Stomach (tissue), 9 donors: ENCODE data around the gene SMAD2. TPM values are rescaled to one million over a fixed set of nuclear protein-coding genes. Genes with fewer than 3 reads are reported as not detected.

ENCODE experiments used
- DNase-seq, 2 donors: peaks; one replicate each; pipeline versions ENCODE4 v3.0.0 to v3.0.0-alpha.2; 2013 to 2019
- H3K27ac ChIP-seq, 5 donors: fragments of 200-600 bp in 4 of 5; sonication (generic) in 4 of 5; one replicate each; pipeline ENCODE4 v1.5.1; 2013 to 2019; ENCODE audit warnings: mild to moderate bottlenecking in 1 of 5, moderate library complexity in 1 of 5
- H3K27me3 ChIP-seq, 3 donors: fragments of 200-600 bp; sonication (generic); one replicate each; pipeline ENCODE4 v1.5.1; 2017 to 2019; ENCODE audit warnings: mixed run types in 1 of 3
- H3K36me3 ChIP-seq, 4 donors: fragments of 200-600 bp; sonication (generic); 1 replicate in 3 of 4; 2 replicates in 1 of 4; pipeline ENCODE4 v1.5.1; 2016 to 2019
- H3K4me1 ChIP-seq, 4 donors: fragments of 200-600 bp; sonication (generic); one replicate each; pipeline ENCODE4 v1.5.1; 2016 to 2019
- H3K4me3 ChIP-seq, 4 donors: fragments of 200-600 bp; sonication (generic) in 3 of 4; one replicate each; pipeline ENCODE4 v1.5.1; 2016 to 2019; ENCODE audit warnings: mild to moderate bottlenecking in 1 of 4
- H3K9me3 ChIP-seq, 4 donors: fragments of 200-600 bp; sonication (generic); one replicate each; pipeline ENCODE4 v1.5.1; 2016 to 2019
- CTCF ChIP-seq, 7 experiments: fragments of 450-650 bp in 4 of 7; fragments of 200-600 bp in 3 of 7; sonication (generic) in 3 of 7; IDR thresholded peaks; one replicate each; pipeline ENCODE4 v1.5.1; 2016 to 2019; ENCODE audit warnings: antibody characterized with exemption in 7 of 7, control low read depth in 2 of 7, mild to moderate bottlenecking in 1 of 7
- EP300 ChIP-seq: sonication (generic); formaldehyde crosslinking; IDR thresholded peaks from one replicate; pipeline ENCODE4 v1.6.1; 2017; ENCODE audit warnings: antibody characterized with exemption
- POLR2A ChIP-seq, 4 donors: fragments of 450-650 bp; IDR thresholded peaks; one replicate each; pipeline ENCODE4 v1.6.1; 2016; ENCODE audit warnings: antibody characterized with exemption in 4 of 4, control low read depth in 2 of 4, mild to moderate bottlenecking in 1 of 4, moderate library complexity in 1 of 4
- POLR2AphosphoS5 ChIP-seq, 3 donors: sonication (generic); formaldehyde crosslinking; IDR thresholded peaks; one replicate each; pipeline ENCODE4 v1.6.1; 2016; ENCODE audit warnings: antibody characterized with exemption in 3 of 3
- WGBS, 5 donors: extraction: QIAGEN DNeasy Blood & Tissue Kit in 3 of 5; methylation state at CpG; one replicate each; pipeline versions ENCODE4 v1.1.5 to v1.1.7; 2013 to 2018; 5-methylcytosine and 5-hydroxymethylcytosine counted together
- intact Hi-C: fragments of 100-400 bp; cut with DNase I; formaldehyde crosslinking; loops from one replicate; pipeline ENCODE4 v1.15.1; 2023; ENCODE audit warnings: low total_unique reads
- polyA plus RNA-seq, 3 donors: library from polyadenylated mRNA; stranded (reverse); fragments of 200-250 nt; gene quantifications; one replicate each; pipeline ENCODE4 v1.2.3, GENCODE V29; 2013
- total RNA-seq, 5 donors: library from RNA; depleted of rRNA; stranded (reverse); fragments of >200 nt; gene quantifications; one replicate each; pipeline versions ENCODE4 v1.1.0 to v1.2.3, GENCODE V29; 2014 to 2016
- donor health status: healthy with polysubstance abuse.
- donor health status: Bipolar disorder and iron deficiency.
- donor health status: healthy.

Gene SMAD2
- total and polyA plus RNA-seq, 8 donors = 18.9 to 233 (median 46.3) TPM

- Histone ChIP-seq H3K9me3 (peaks cover 3 to 32% (median 27%) of the 10 kb centered on the region in 4 donors), H3K27ac (no peak overlapping the region), H3K4me3 (no peak overlapping the region), H3K36me3 (no peaks in the 10 kb centered on the region), H3K27me3 (no peaks in the 10 kb centered on the region), H3K4me1 (no peaks in the 10 kb centered on the region)
- TF ChIP-seq EP300 (no peak), CTCF (IDR thresholded peaks at IDR 0.05) (no peak), POLR2AphosphoS5 (IDR thresholded peaks at IDR 0.05) (no peak), POLR2A (IDR thresholded peaks at IDR 0.05) (no peak)
- intact Hi-C loops = no loop called here
- no peak for DNase-seq
- 72 to 87% (median 80%) methylated on average over 3 of the region's 3 CpGs for WGBS, 5 donors
Measured at GRCh38 chr18:47781561-47781960, 148.9 kb downstream of the SMAD2 start.

- no peak for DNase-seq
- Histone ChIP-seq H3K27me3 (no peaks in the 10 kb centered on the region), H3K36me3 (no peaks in the 10 kb centered on the region), H3K4me1 (no peaks in the 10 kb centered on the region), H3K4me3 (no peak overlapping the region), H3K27ac (no peak overlapping the region), H3K9me3 (peaks cover 3 to 24% (median 22%) of the 10 kb centered on the region in 4 donors)
- WGBS, 5 donors = 76 to 88% (median 83%) methylated on average over 11 of the region's 11 CpGs
- intact Hi-C loops = no loop called here
- TF ChIP-seq POLR2A (IDR thresholded peaks at IDR 0.05) = no peak
- TF ChIP-seq EP300 = no peak
- TF ChIP-seq CTCF (IDR thresholded peaks at IDR 0.05) = no peak
- no peak for TF ChIP-seq POLR2AphosphoS5 (IDR thresholded peaks at IDR 0.05)
Measured at GRCh38 chr18:47780011-47780725, 150.3 kb downstream of the SMAD2 start.

GRCh38 chr18:47779381-47779780 is 151.1 kb downstream of the SMAD2 start:
- intact Hi-C loops = loop anchor here (10.0 kb wide), 1 partner anchor 55 kb away; no protein-coding TSS in a partner anchor
- WGBS, 5 donors = 72 to 86% (median 74%) methylated on average over 3 of the region's 3 CpGs
- Histone ChIP-seq H3K9me3 (peaks cover 3 to 16% (median 14%) of the 10 kb centered on the region in 4 donors), H3K36me3 (no peaks in the 10 kb centered on the region), H3K27ac (no peak overlapping the region), H3K27me3 (no peaks in the 10 kb centered on the region), H3K4me1 (no peaks in the 10 kb centered on the region), H3K4me3 (no peak overlapping the region)
- no peak for DNase-seq
- no peak for TF ChIP-seq POLR2A (IDR thresholded peaks at IDR 0.05)
- no peak for TF ChIP-seq EP300
- no peak for TF ChIP-seq CTCF (IDR thresholded peaks at IDR 0.05)
- no peak for TF ChIP-seq POLR2AphosphoS5 (IDR thresholded peaks at IDR 0.05)

- DNase-seq = no peak
- Histone ChIP-seq H3K4me3 (no peak overlapping the region), H3K27me3 (no peaks in the 10 kb centered on the region), H3K4me1 (no peaks in the 10 kb centered on the region), H3K36me3 (no peaks in the 10 kb centered on the region), H3K27ac (no peak overlapping the region), H3K9me3 (no peaks in the 10 kb centered on the region)
- TF ChIP-seq POLR2A (IDR thresholded peaks at IDR 0.05) = no peak
- no peak for TF ChIP-seq POLR2AphosphoS5 (IDR thresholded peaks at IDR 0.05)
- TF ChIP-seq CTCF (IDR thresholded peaks at IDR 0.05) = no peak
- no peak for TF ChIP-seq EP300
- WGBS, 5 donors = 83 to 89% (median 87%) methylated on average over 2 of the region's 2 CpGs
- intact Hi-C loops = loop anchor here (10.0 kb wide), 1 partner anchor 57 kb away; no protein-coding TSS in a partner anchor
Measured at GRCh38 chr18:47777626-47778025, 152.8 kb downstream of the SMAD2 start.
